AG10803 (cell line): ENCODE results near the gene EPS8L3.
A peak's percentile ranks its signal among the peaks of the same experiment; 100 is the strongest.

Source experiments
- DNase-seq: peaks from one replicate; pipeline ENCODE4 v3.0.0; 2010; ENCODE audit warnings: low read depth
- H3K4me3 ChIP-seq: 2 replicates; pipeline ENCODE4 v1.5.1; 2011; ENCODE audit warnings: mild to moderate bottlenecking, low read length, control low read depth
- CTCF ChIP-seq: conservative IDR thresholded peaks from 2 replicates; pipeline ENCODE4 v1.5.1; 2011; ENCODE audit warnings: mild to moderate bottlenecking, low read length, control low read depth, inconsistent platforms

The EPS8L3 gene

GRCh38 chr1:109739738-109740614 is 23.7 kb downstream of the EPS8L3 start:
- TF ChIP-seq CTCF = no peak
- peak; percentile 48 for DNase-seq
- H3K4me3 ChIP-seq = peak overlapping the region; percentile 77

- H3K4me3 ChIP-seq = no peak overlapping the region
- DNase-seq = no peak
- TF ChIP-seq CTCF = no peak
Measured at GRCh38 chr1:109733236-109733870, 30.4 kb downstream of the EPS8L3 start.

GRCh38 chr1:109732390-109732881 is 31.3 kb downstream of the EPS8L3 start:
- DNase-seq = no peak
- no peak overlapping the region for H3K4me3 ChIP-seq
- no peak for TF ChIP-seq CTCF

- no peak for DNase-seq
- H3K4me3 ChIP-seq = no peak overlapping the region
- no peak for TF ChIP-seq CTCF
Measured at GRCh38 chr1:109730666-109731065, 33.1 kb downstream of the EPS8L3 start.

- H3K4me3 ChIP-seq = no peak overlapping the region
- DNase-seq = no peak
- no peak for TF ChIP-seq CTCF
Measured at GRCh38 chr1:109728870-109729269, 34.9 kb downstream of the EPS8L3 start.

GRCh38 chr1:109726728-109727373 is 36.9 kb downstream of the EPS8L3 start:
- TF ChIP-seq CTCF = no peak
- DNase-seq = no peak
- H3K4me3 ChIP-seq = no peak overlapping the region
